ENCODE results near the gene NCOA5.

DNA sequence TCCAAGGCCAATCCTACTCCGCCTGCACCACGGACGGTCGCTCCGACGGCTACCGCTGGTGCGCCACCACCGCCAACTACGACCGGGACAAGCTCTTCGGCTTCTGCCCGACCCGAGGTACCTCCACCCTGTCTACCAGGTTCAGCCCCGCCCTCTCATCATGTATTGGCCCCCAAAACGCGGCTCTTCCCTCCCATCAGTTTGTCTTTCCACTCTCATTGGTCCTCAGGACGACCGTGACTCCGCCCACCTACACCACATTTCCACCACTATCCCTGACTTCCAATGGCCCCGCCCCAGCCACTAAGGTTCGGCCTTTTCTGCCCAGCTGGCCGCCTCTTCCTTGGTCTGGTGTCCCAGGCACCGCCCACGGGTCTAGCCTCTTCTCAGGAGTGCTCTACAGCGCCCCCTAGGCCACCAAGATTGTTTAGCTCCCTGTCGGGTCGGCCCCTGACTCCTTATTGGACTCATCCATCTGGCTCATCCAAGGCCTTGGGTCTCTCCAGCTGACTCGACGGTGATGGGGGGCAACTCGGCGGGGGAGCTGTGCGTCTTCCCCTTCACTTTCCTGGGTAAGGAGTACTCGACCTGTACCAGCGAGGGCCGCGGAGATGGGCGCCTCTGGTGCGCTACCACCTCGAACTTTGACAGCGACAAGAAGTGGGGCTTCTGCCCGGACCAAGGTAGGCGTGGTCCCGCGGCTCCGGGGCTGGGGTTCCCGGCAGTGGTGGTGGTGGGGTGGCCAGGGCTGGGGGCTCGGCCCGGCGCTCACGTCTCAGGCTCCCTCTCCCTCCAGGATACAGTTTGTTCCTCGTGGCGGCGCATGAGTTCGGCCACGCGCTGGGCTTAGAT, 77.9 kb downstream of the NCOA5 start:
- TF ChIP-seq, protein P1, sequence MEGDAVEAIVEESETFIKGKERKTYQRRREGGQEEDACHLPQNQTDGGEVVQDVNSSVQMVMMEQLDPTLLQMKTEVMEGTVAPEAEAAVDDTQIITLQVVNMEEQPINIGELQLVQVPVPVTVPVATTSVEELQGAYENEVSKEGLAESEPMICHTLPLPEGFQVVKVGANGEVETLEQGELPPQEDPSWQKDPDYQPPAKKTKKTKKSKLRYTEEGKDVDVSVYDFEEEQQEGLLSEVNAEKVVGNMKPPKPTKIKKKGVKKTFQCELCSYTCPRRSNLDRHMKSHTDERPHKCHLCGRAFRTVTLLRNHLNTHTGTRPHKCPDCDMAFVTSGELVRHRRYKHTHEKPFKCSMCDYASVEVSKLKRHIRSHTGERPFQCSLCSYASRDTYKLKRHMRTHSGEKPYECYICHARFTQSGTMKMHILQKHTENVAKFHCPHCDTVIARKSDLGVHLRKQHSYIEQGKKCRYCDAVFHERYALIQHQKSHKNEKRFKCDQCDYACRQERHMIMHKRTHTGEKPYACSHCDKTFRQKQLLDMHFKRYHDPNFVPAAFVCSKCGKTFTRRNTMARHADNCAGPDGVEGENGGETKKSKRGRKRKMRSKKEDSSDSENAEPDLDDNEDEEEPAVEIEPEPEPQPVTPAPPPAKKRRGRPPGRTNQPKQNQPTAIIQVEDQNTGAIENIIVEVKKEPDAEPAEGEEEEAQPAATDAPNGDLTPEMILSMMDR (conservative IDR thresholded peaks at IDR 0.05; ENCODE audit: low read depth, low read length): peak; percentile 78
- TF ChIP-seq EZH2 (IDR thresholded peaks at IDR 0.05; ENCODE audit: low read length, unreplicated experiment): no peak
